Gastroesophageal sphincter (tissue), 3 donors: ENCODE measurements around the gene DACT2.

ENCODE experiments used
- EP300 ChIP-seq: sonication (generic); formaldehyde crosslinking; IDR thresholded peaks from one replicate; pipeline ENCODE4 v1.6.1; 2017; ENCODE audit warnings: antibody characterized with exemption, mild to moderate bottlenecking
- POLR2A ChIP-seq, 2 donors: fragments of 450-650 bp; IDR thresholded peaks; one replicate each; pipeline ENCODE4 v1.6.1; 2017; ENCODE audit warnings: antibody characterized with exemption in 2 of 2, mild to moderate bottlenecking in 2 of 2, moderate library complexity in 1 of 2
- POLR2AphosphoS5 ChIP-seq: sonication (generic); formaldehyde crosslinking; IDR thresholded peaks from one replicate; pipeline ENCODE4 v1.6.1; 2017; ENCODE audit warnings: antibody characterized with exemption
- TF ChIP-seq, protein P1 (sequence below), 4 experiments: fragments of 200-600 bp in 2 of 4; fragments of 450-650 bp in 2 of 4; sonication (generic) in 1 of 4; IDR thresholded peaks; one replicate each; pipeline ENCODE4 v1.5.1; 2017 to 2019; ENCODE audit warnings: antibody characterized with exemption in 4 of 4, mild to moderate bottlenecking in 2 of 4, moderate library complexity in 2 of 4

DNA sequence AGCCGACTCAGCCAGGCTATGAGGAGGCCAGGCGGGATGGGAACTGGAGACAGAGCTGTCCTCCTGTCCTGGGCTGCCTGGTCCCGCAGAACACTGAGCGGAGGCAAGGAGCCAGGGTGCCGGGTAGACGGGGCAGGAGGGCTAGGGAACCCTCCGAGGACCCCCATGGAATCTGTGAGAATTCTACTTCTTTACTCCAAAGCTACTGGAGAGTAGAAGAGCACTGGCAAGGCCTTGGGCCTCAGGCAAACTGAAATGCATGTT lies 14.9 kb downstream of the DACT2 start:
- TF ChIP-seq, protein P1, sequence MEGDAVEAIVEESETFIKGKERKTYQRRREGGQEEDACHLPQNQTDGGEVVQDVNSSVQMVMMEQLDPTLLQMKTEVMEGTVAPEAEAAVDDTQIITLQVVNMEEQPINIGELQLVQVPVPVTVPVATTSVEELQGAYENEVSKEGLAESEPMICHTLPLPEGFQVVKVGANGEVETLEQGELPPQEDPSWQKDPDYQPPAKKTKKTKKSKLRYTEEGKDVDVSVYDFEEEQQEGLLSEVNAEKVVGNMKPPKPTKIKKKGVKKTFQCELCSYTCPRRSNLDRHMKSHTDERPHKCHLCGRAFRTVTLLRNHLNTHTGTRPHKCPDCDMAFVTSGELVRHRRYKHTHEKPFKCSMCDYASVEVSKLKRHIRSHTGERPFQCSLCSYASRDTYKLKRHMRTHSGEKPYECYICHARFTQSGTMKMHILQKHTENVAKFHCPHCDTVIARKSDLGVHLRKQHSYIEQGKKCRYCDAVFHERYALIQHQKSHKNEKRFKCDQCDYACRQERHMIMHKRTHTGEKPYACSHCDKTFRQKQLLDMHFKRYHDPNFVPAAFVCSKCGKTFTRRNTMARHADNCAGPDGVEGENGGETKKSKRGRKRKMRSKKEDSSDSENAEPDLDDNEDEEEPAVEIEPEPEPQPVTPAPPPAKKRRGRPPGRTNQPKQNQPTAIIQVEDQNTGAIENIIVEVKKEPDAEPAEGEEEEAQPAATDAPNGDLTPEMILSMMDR (IDR thresholded peaks at IDR 0.05) = no peak
- no peak for TF ChIP-seq POLR2A (IDR thresholded peaks at IDR 0.05)
- TF ChIP-seq POLR2AphosphoS5 = no peak
- no peak for TF ChIP-seq EP300
